H9 (cell line): Measurements from ENCODE around the gene PROSER3. TPM values are rescaled to one million over a fixed set of nuclear protein-coding genes. Genes with fewer than 3 reads are reported as not detected.

Experiments used
- DNase-seq: peaks from one replicate; pipeline ENCODE4 v3.0.0-alpha.2; 2017
- H2AFZ ChIP-seq: one replicate; pipeline ENCODE4 v1.6.1; 2013; ENCODE audit warnings: mild to moderate bottlenecking, low read length, control low read depth, moderate library complexity
- H2AK5ac ChIP-seq: 2 replicates; pipeline ENCODE4 v1.6.1; 2013; ENCODE audit warnings: low read length, control low read depth, mixed read lengths; ENCODE audit not compliant: insufficient read length
- H2BK120ac ChIP-seq: one replicate; pipeline ENCODE4 v1.6.1; 2013; ENCODE audit warnings: low read depth, mild to moderate bottlenecking, low read length, control low read depth, inconsistent platforms; ENCODE audit not compliant: poor library complexity, severe bottlenecking
- H2BK12ac ChIP-seq: 2 replicates; pipeline ENCODE4 v1.6.1; 2013; ENCODE audit warnings: low read length, control low read depth, mixed read lengths, low read depth; ENCODE audit not compliant: insufficient read length
- H2BK15ac ChIP-seq: 2 replicates; pipeline ENCODE4 v1.6.1; 2013; ENCODE audit warnings: low read depth, low read length, control low read depth
- H2BK20ac ChIP-seq: one replicate; pipeline ENCODE4 v1.6.1; 2013; ENCODE audit warnings: low read depth, mild to moderate bottlenecking, low read length, control low read depth, inconsistent platforms; ENCODE audit not compliant: poor library complexity, severe bottlenecking
- H2BK5ac ChIP-seq: 2 replicates; pipeline ENCODE4 v1.6.1; 2013; ENCODE audit warnings: low read length, control low read depth, mixed read lengths; ENCODE audit not compliant: insufficient read length
- H3K14ac ChIP-seq: 2 replicates; pipeline ENCODE4 v1.6.1; 2013; ENCODE audit warnings: low read length, control low read depth; ENCODE audit not compliant: insufficient read depth
- H3K18ac ChIP-seq: 2 replicates; pipeline ENCODE4 v1.6.1; 2013; ENCODE audit warnings: low read depth, mild to moderate bottlenecking, mixed read lengths, low read length, control low read depth; ENCODE audit not compliant: insufficient read length
- H3K23ac ChIP-seq: 2 replicates; pipeline ENCODE4 v1.6.1; 2013; ENCODE audit warnings: low read length, control low read depth, mixed read lengths, low read depth; ENCODE audit not compliant: insufficient read length
- H3K23me2 ChIP-seq: 2 replicates; pipeline ENCODE4 v1.6.1; 2013; ENCODE audit warnings: low read depth, mild to moderate bottlenecking, mixed read lengths, low read length, control low read depth; ENCODE audit not compliant: insufficient read length, poor library complexity, severe bottlenecking
- H3K27ac ChIP-seq: 2 replicates; pipeline ENCODE4 v1.5.1; 2013; ENCODE audit warnings: low read length, control low read depth, mixed read lengths, low read depth; ENCODE audit not compliant: insufficient read length
- H3K27me3 ChIP-seq: 2 replicates; pipeline ENCODE4 v1.6.1; 2013; ENCODE audit warnings: low read length, control low read depth, inconsistent platforms; ENCODE audit not compliant: insufficient read depth
- H3K4ac ChIP-seq: 2 replicates; pipeline ENCODE4 v1.6.1; 2013; ENCODE audit warnings: low read depth, mild to moderate bottlenecking, control low read depth, inconsistent platforms, low read length, moderate library complexity
- H3K4me1 ChIP-seq: 2 replicates; pipeline ENCODE4 v1.6.1; 2013; ENCODE audit warnings: low read length, control low read depth, inconsistent platforms; ENCODE audit not compliant: insufficient read depth
- H3K4me2 ChIP-seq: 2 replicates; pipeline ENCODE4 v1.6.1; 2013; ENCODE audit warnings: low read length, control low read depth, mixed read lengths; ENCODE audit not compliant: insufficient read length, insufficient read depth
- H3K56ac ChIP-seq: 2 replicates; pipeline ENCODE4 v1.6.1; 2013; ENCODE audit warnings: low read depth, mild to moderate bottlenecking, mixed read lengths, low read length, control low read depth; ENCODE audit not compliant: insufficient read length
- H3K79me1 ChIP-seq: 2 replicates; pipeline ENCODE4 v1.6.1; 2013; ENCODE audit warnings: low read depth, mild to moderate bottlenecking, moderate library complexity, low read length, control low read depth, inconsistent platforms; ENCODE audit not compliant: insufficient read depth, poor library complexity, severe bottlenecking
- H3K79me2 ChIP-seq: 2 replicates; pipeline ENCODE4 v1.6.1; 2013; ENCODE audit warnings: low read length, control low read depth, inconsistent platforms; ENCODE audit not compliant: insufficient read depth
- H3K9ac ChIP-seq: 2 replicates; pipeline ENCODE4 v1.6.1; 2013; ENCODE audit warnings: low read length, control low read depth, mixed read lengths; ENCODE audit not compliant: insufficient read length; ENCODE audit errors: extremely low read depth
- H3K9me3 ChIP-seq: one replicate; pipeline ENCODE4 v1.6.1; 2013; ENCODE audit warnings: low read depth, low read length, inconsistent platforms; ENCODE audit not compliant: control insufficient read depth
- H3T11ph ChIP-seq: one replicate; pipeline ENCODE4 v1.6.1; 2013; ENCODE audit warnings: mild to moderate bottlenecking, low read length, control low read depth, inconsistent platforms
- H4K20me1 ChIP-seq: one replicate; pipeline ENCODE4 v1.6.1; 2013; ENCODE audit not compliant: control insufficient read depth, insufficient read length, insufficient read depth
- H4K5ac ChIP-seq: 2 replicates; pipeline ENCODE4 v1.6.1; 2013; ENCODE audit warnings: low read depth, mild to moderate bottlenecking, mixed read lengths, low read length, control low read depth; ENCODE audit not compliant: insufficient read length
- H4K8ac ChIP-seq: replicated peaks from 2 replicates; pipeline ENCODE4 v1.6.1; 2013; ENCODE audit warnings: low read length, control low read depth, mixed read lengths, low read depth; ENCODE audit not compliant: insufficient read length
- H4K91ac ChIP-seq: 2 replicates; pipeline ENCODE4 v1.6.1; 2013; ENCODE audit warnings: low read depth, mild to moderate bottlenecking, moderate library complexity, mixed read lengths, low read length, control low read depth; ENCODE audit not compliant: insufficient read length
- H3K27ac Mint-ChIP-seq, 3 experiments: 2 replicates in 2 of 3; 3 replicates in 1 of 3; pipeline ENCODE4 v1.8.0; 2020 to 2021; ENCODE audit warnings: mixed read lengths in 3 of 3, mild to moderate bottlenecking in 1 of 3, moderate library complexity in 1 of 3
- H3K27me3 Mint-ChIP-seq: 2 replicates; pipeline ENCODE4 v1.8.0; 2021; ENCODE audit warnings: low read depth, mild to moderate bottlenecking, moderate library complexity, mixed read lengths
- H3K36me3 Mint-ChIP-seq, 3 experiments: 2 replicates in 2 of 3; 3 replicates in 1 of 3; pipeline ENCODE4 v1.8.0; 2020 to 2021; ENCODE audit warnings: low read depth in 3 of 3, mixed read lengths in 3 of 3; ENCODE audit not compliant: insufficient read depth in 1 of 3
- H3K4me1 Mint-ChIP-seq, 2 experiments: 2 replicates each; pipeline ENCODE4 v1.8.0; 2020; ENCODE audit warnings: mixed read lengths in 2 of 2
- H3K4me3 Mint-ChIP-seq, 2 experiments: 2 replicates in 1 of 2; 3 replicates in 1 of 2; pipeline ENCODE4 v1.8.0; 2020 to 2021; ENCODE audit warnings: mild to moderate bottlenecking in 2 of 2, mixed read lengths in 2 of 2, moderate library complexity in 1 of 2
- H3K9me3 Mint-ChIP-seq, 2 experiments: 2 replicates in 1 of 2; 3 replicates in 1 of 2; pipeline ENCODE4 v1.8.0; 2020; ENCODE audit warnings: mild to moderate bottlenecking in 2 of 2, mixed read lengths in 2 of 2, moderate library complexity in 1 of 2
- CTCF ChIP-seq: fragments of 200-600 bp; sonication (generic); conservative IDR thresholded peaks from 3 replicates; pipeline ENCODE4 v1.8.0; 2021; ENCODE audit warnings: antibody characterized with exemption, mild to moderate bottlenecking
- WGBS: extraction: QIAGEN DNeasy Blood & Tissue Kit; methylation state at CpG from one replicate; pipeline ENCODE4 v1.1.7; 2013; ENCODE audit warnings: missing lambda C conversion rate, low lambda C conversion rate, mixed read lengths; ENCODE audit not compliant: insufficient read length; ENCODE audit errors: extremely low coverage; 5-methylcytosine and 5-hydroxymethylcytosine counted together
- total RNA-seq: library from RNA; stranded (reverse); gene quantifications from 2 replicates; pipeline ENCODE4 v1.2.1, GENCODE V29; 2021

PROSER3 gene
- total RNA-seq, 1 experiment from 2014 or later = 29.1 TPM

GRCh38 chr19:35733180-35734125 lies 24.5 kb upstream of the PROSER3 start:
- Histone ChIP-seq H3K23ac (no peak overlapping the region), H3K9me3 (no peaks in the 10 kb centered on the region), H4K20me1 (no peaks in the 10 kb centered on the region), H3T11ph (no peak overlapping the region), H3K4ac (no peak overlapping the region), H3K56ac (no peak overlapping the region), H3K4me2 (no peak overlapping the region), H3K4me1 (no peaks in the 10 kb centered on the region), H2BK5ac (no peak overlapping the region), H3K79me1 (no peaks in the 10 kb centered on the region), H4K91ac (no peak overlapping the region), H3K79me2 (no peaks in the 10 kb centered on the region), H3K27me3 (no peaks in the 10 kb centered on the region), H4K5ac (no peak overlapping the region), H3K27ac (no peak overlapping the region), H2BK120ac (no peak overlapping the region), H2AK5ac (no peak overlapping the region), H2BK20ac (no peak overlapping the region), H2BK15ac (no peak overlapping the region), H3K14ac (no peak overlapping the region), H4K8ac (no peak overlapping the region), H2AFZ (no peak overlapping the region), H3K9ac (no peak overlapping the region), H3K18ac (no peak overlapping the region), H3K23me2 (no peaks in the 10 kb centered on the region), H2BK12ac (no peak overlapping the region)
- no peaks in the 10 kb centered on the region for H3K27me3 Mint-ChIP-seq
- H3K4me3 Mint-ChIP-seq = no peak overlapping the region
- no peaks in the 10 kb centered on the region for H3K9me3 Mint-ChIP-seq
- H3K4me1 Mint-ChIP-seq = no peaks in the 10 kb centered on the region
- H3K27ac Mint-ChIP-seq = peak overlapping the region in 1 of 3 experiments; percentile 73; a peak in 2 of 7 replicates
- peaks cover 57 to 81% (median 77%) of the 10 kb centered on the region in 3 experiments for H3K36me3 Mint-ChIP-seq
- TF ChIP-seq CTCF = no peak
- DNase-seq = no peak
- WGBS = no CpG with 5 or more reads among the region's 35 CpGs
